B cell (primary cell): Measurements from ENCODE around the gene KLHL18. TPM values are rescaled to one million over a fixed set of nuclear protein-coding genes. Genes with fewer than 3 reads are reported as not detected.

Experiments
- ATAC-seq: fragments of 200-7000 bp; cut with Tn5 transposase; one replicate; pipeline ENCODE4 v1.10.0; 2021; ENCODE audit warnings: low read depth, mild to moderate bottlenecking, moderate number of reproducible peaks, moderate library complexity
- CTCF ChIA-PET: fragments of 350-600 bp; sonication (Branson Sonifier 250); formaldehyde crosslinking; loops from one replicate; lab custom pipeline; 2021; ENCODE audit warnings: antibody characterized with exemption, inconsistent platforms; lab: Charles Lee
- POLR2A ChIA-PET: fragments of 350-600 bp; sonication (Branson Sonifier 250); formaldehyde crosslinking; loops from one replicate; lab custom pipeline; 2021; ENCODE audit warnings: antibody characterized with exemption; lab: Charles Lee
- DNase-seq: peaks from one replicate; pipeline ENCODE4 v3.0.0; 2013
- H2AFZ ChIP-seq: 2 replicates; pipeline ENCODE4 v1.6.1; 2012; ENCODE audit warnings: mild to moderate bottlenecking, low read depth, low read length; ENCODE audit not compliant: insufficient read depth, poor library complexity, severe bottlenecking
- H3K27ac ChIP-seq, 2 donors: 1 replicate in 1 of 2; 2 replicates in 1 of 2; pipeline ENCODE4 v1.5.1; 2012 to 2013; ENCODE audit warnings: low read length in 2 of 2, mild to moderate bottlenecking in 2 of 2, moderate library complexity in 1 of 2
- H3K27me3 ChIP-seq, 4 experiments: fragments of 200-600 bp in 1 of 4; sonication (generic) in 1 of 4; replicated peaks in 1 of 4; 1 replicate in 2 of 4; 2 replicates in 2 of 4; pipeline versions ENCODE4 v1.6.1 to v1.7.0; 2013 to 2016; ENCODE audit warnings: low read length in 3 of 4, mild to moderate bottlenecking in 2 of 4, mixed read lengths in 1 of 4, moderate library complexity in 1 of 4; ENCODE audit not compliant: insufficient read depth in 4 of 4, control insufficient read depth in 3 of 4; ENCODE audit errors: control extremely low read depth in 1 of 4
- H3K36me3 ChIP-seq, 2 experiments: replicated peaks in 1 of 2; 1 replicate in 1 of 2; 2 replicates in 1 of 2; pipeline versions ENCODE4 v1.6.1 to v1.7.1; 2013; ENCODE audit warnings: low read length in 1 of 2; ENCODE audit not compliant: insufficient read depth in 2 of 2, control insufficient read depth in 1 of 2; ENCODE audit errors: control extremely low read depth in 1 of 2, extremely low read depth in 1 of 2
- H3K4me1 ChIP-seq, 2 donors: fragments of 200-600 bp in 1 of 2; sonication (generic) in 1 of 2; 1 replicate in 1 of 2; 2 replicates in 1 of 2; pipeline versions ENCODE4 v1.5.1 to v1.6.1; 2013 to 2017; ENCODE audit warnings: low read length in 2 of 2; ENCODE audit not compliant: control insufficient read depth in 2 of 2, insufficient read depth in 2 of 2
- H3K4me2 ChIP-seq: replicated peaks from 2 replicates; pipeline ENCODE3; 2012; ENCODE audit warnings: mild to moderate bottlenecking, low read depth, low read length; ENCODE audit not compliant: poor library complexity, severe bottlenecking
- H3K4me3 ChIP-seq, 5 experiments: fragments of 200-600 bp in 1 of 5; sonication (generic) in 1 of 5; 1 replicate in 3 of 5; 2 replicates in 2 of 5; pipeline versions ENCODE4 v1.5.1 to v1.7.0; 2011 to 2016; ENCODE audit warnings: low read length in 4 of 5, mild to moderate bottlenecking in 4 of 5, low read depth in 2 of 5, control low read depth in 1 of 5, moderate library complexity in 1 of 5; ENCODE audit not compliant: insufficient read depth in 1 of 5; ENCODE audit errors: control extremely low read depth in 1 of 5, extremely low read depth in 1 of 5
- H3K79me2 ChIP-seq: fragments of 200-600 bp; sonication (generic); one replicate; pipeline ENCODE4 v1.6.0; 2016; ENCODE audit warnings: low read length; ENCODE audit not compliant: control insufficient read depth, insufficient read depth
- H3K9ac ChIP-seq: fragments of 200-600 bp; sonication (generic); 2 replicates; pipeline ENCODE4 v1.6.1; 2017; ENCODE audit warnings: mild to moderate bottlenecking, low read length, moderate library complexity
- H3K9me3 ChIP-seq, 3 donors: one replicate each; pipeline versions ENCODE4 v1.6.1 to v1.7.1; 2013; ENCODE audit warnings: low read length in 2 of 3; ENCODE audit not compliant: control insufficient read depth in 2 of 3, insufficient read depth in 1 of 3; ENCODE audit errors: control extremely low read depth in 1 of 3
- H4K20me1 ChIP-seq: 2 replicates; pipeline ENCODE4 v1.6.0; 2012; ENCODE audit warnings: mild to moderate bottlenecking, low read length; ENCODE audit not compliant: insufficient read depth, control insufficient read depth, poor library complexity, severe bottlenecking
- H3K27ac Mint-ChIP-seq: one replicate; pipeline ENCODE4 v1.8.0; 2021; ENCODE audit warnings: mixed read lengths
- H3K27me3 Mint-ChIP-seq: one replicate; pipeline ENCODE4 v1.8.0; 2021; ENCODE audit warnings: mixed read lengths
- H3K4me1 Mint-ChIP-seq: one replicate; pipeline ENCODE4 v1.8.0; 2021; ENCODE audit warnings: mixed read lengths
- H3K4me3 Mint-ChIP-seq: one replicate; pipeline ENCODE4 v1.8.0; 2021; ENCODE audit warnings: mixed read lengths
- H3K9me3 Mint-ChIP-seq: one replicate; pipeline ENCODE4 v1.8.0; 2022; ENCODE audit warnings: mixed read lengths; ENCODE audit not compliant: insufficient read depth
- EZH2 ChIP-seq: IDR thresholded peaks from 2 replicates; pipeline ENCODE4 v1.6.1; 2012; ENCODE audit warnings: borderline replicate concordance, low read depth, mild to moderate bottlenecking, moderate library complexity, low read length; ENCODE audit not compliant: insufficient read depth, poor library complexity, severe bottlenecking
- WGBS: methylation state at CpG from one replicate; pipeline ENCODE4 v1.1.5; 2013; ENCODE audit warnings: missing lambda C conversion rate; ENCODE audit not compliant: insufficient coverage; 5-methylcytosine and 5-hydroxymethylcytosine counted together
- intact Hi-C: fragments of 100-400 bp; cut with micrococcal nuclease; formaldehyde crosslinking; loops from one replicate; pipeline ENCODE4 v1.10.0; 2022
- polyA plus RNA-seq: library from polyadenylated mRNA; depleted of rRNA; stranded (reverse); fragments of >200 nt; gene quantifications from 2 replicates; pipeline ENCODE4 v1.2.3, GENCODE V29; 2012
- total RNA-seq, 2 donors: library from RNA; stranded (reverse); fragments of 120-200 nt in 1 of 2; gene quantifications; 1 replicate in 1 of 2; 2 replicates in 1 of 2; pipeline versions ENCODE4 v1.2.3 to v1.2.4, GENCODE V29; 2013 to 2022
- TF ChIP-seq, protein P1 (sequence below): fragments of 200-600 bp; IDR thresholded peaks from one replicate; pipeline ENCODE4 v1.8.0; 2022; ENCODE audit warnings: antibody characterized with exemption, mild to moderate bottlenecking

The KLHL18 gene
- total and polyA plus RNA-seq, 2 donors (not counting 1 experiment from before 2014, with no cell fraction given), result 30.9 to 50.8 TPM

DNA sequence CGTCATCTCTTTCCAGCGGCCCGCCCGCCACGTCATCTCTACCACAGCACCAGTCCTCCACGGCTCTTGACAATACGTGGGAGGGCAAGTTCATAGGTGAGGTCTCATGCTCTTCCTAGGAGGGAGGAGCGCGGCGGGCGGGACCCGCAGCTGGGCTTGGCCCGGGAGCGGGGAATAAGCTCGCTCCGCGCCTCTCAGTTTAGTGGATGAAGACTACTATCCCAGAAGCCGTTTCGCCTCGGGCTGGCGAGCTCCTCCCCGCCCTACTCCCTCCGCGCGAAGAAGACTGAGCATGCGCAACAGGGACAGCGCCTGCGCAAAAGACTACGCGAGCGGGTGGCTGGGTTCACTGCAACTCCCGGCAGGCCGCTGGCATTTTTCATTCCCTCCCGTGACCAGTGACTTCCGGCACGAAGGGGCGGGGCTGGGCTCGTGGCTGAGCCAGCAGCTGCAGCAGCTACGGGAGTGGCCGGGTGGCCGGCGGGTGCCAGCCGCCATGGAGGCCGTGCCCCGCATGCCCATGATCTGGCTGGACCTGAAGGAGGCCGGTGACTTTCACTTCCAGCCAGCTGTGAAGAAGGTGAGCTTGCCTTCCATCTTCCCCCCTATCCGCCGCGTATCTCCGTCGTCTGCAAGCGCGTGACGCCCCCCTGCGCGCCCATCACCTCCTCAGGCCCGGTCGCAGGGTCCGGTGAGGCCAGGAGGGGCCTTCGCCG is 98.0 kb downstream of the KLHL18 start, which contains the start of gene PTPN23:
Gene PTPN23, plus strand, starts transcription at position 421 of the 716 bp plus-strand sequence. Its CDS starts 76 bp downstream, at position 497.
- Histone ChIP-seq H3K27me3 (no peaks in the 10 kb centered on the region), H3K9me3 (no peaks in the 10 kb centered on the region), H3K4me1 (peaks cover 21 to 31% of the 10 kb centered on the region in 2 donors), H4K20me1 (peaks cover 40% of the 10 kb centered on the region), H3K9ac (peak within 1 kb of the TSS; percentile 81), H3K4me2 (peak within 1 kb of the TSS; percentile 82), H3K36me3 (no peaks in the 10 kb centered on the region), H3K79me2 (peaks cover 65% of the 10 kb centered on the region), H3K27ac (peak within 1 kb of the TSS; percentile 93 to 95), H2AFZ (peak within 1 kb of the TSS; percentile 85), H3K4me3 (peak within 1 kb of the TSS; percentile 61 to 96 (median 91))
- CTCF ChIA-PET, result interaction anchor here (0.8 to 1.9 kb wide), 4 partner anchors 40 to 535 kb away, joined by 3 to 7 read pairs (median 4); partner anchors contain the start of gene SETD2
- no peak for TF ChIP-seq EZH2
- TF ChIP-seq, protein P1, sequence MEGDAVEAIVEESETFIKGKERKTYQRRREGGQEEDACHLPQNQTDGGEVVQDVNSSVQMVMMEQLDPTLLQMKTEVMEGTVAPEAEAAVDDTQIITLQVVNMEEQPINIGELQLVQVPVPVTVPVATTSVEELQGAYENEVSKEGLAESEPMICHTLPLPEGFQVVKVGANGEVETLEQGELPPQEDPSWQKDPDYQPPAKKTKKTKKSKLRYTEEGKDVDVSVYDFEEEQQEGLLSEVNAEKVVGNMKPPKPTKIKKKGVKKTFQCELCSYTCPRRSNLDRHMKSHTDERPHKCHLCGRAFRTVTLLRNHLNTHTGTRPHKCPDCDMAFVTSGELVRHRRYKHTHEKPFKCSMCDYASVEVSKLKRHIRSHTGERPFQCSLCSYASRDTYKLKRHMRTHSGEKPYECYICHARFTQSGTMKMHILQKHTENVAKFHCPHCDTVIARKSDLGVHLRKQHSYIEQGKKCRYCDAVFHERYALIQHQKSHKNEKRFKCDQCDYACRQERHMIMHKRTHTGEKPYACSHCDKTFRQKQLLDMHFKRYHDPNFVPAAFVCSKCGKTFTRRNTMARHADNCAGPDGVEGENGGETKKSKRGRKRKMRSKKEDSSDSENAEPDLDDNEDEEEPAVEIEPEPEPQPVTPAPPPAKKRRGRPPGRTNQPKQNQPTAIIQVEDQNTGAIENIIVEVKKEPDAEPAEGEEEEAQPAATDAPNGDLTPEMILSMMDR, result no peak
- peak; percentile 81 for ATAC-seq
- H3K9me3 Mint-ChIP-seq, result no peaks in the 10 kb centered on the region
- DNase-seq, result peak; percentile 99
- peak within 1 kb of the TSS; percentile 100 for H3K4me3 Mint-ChIP-seq
- WGBS, result under 1% methylated on average over 55 of the region's 61 CpGs
- intact Hi-C loops, result loop anchor here (1.0 to 5.0 kb wide), 9 partner anchors 34 to 533 kb away; partner anchors contain the start of genes DHX30, KIF9, KLHL18 and NBEAL2
- H3K4me1 Mint-ChIP-seq, result peaks cover 53% of the 10 kb centered on the region
- peak within 1 kb of the TSS; percentile 99 for H3K27ac Mint-ChIP-seq
- POLR2A ChIA-PET, result interaction anchor here (0.6 to 1.5 kb wide), 4 partner anchors 10 to 451 kb away, joined by 3 to 6 read pairs (median 4); partner anchors contain the start of gene SETD2
- no peaks in the 10 kb centered on the region for H3K27me3 Mint-ChIP-seq
